ENCODE data around the gene TTLL10. TPM values are rescaled to one million over a fixed set of nuclear protein-coding genes. Genes with fewer than 3 reads are reported as not detected.

TTLL10 gene
- total and polyA plus RNA-seq, 2 of the 4 experiments (the other 2 are of a cell fraction), result not detected

GRCh38 chr1:1230656-1231399, 57.1 kb downstream of the TTLL10 start:
- Histone ChIP-seq H3K4me2 (ENCODE audit: low read depth, low read length) (peak overlapping the region; percentile 86), H4K5ac (ENCODE audit: low read depth, low read length) (peak overlapping the region; percentile 54), H3K27ac (ENCODE audit: insufficient read depth, low read length) (peak overlapping the region; percentile 81), H3K23ac (ENCODE audit: low read depth, low read length) (peak overlapping the region; percentile 89), H3K9ac (ENCODE audit: low read depth, low read length) (peak overlapping the region; percentile 91), H3K79me1 (ENCODE audit: low read depth in 1 of 2, low read length in 2 of 2) (peaks cover 12 to 76% of the 10 kb centered on the region in 2 experiments; a peak in 3 of 4 replicates), H3K36me3 (ENCODE audit: control insufficient read depth, insufficient read depth, low read length) (peaks cover 30% of the 10 kb centered on the region), H2AK5ac (ENCODE audit: low read depth, low read length) (peak overlapping the region; percentile 77), H3K4ac (ENCODE audit: low read depth, low read length) (peak overlapping the region; percentile 86), H4K8ac (ENCODE audit: low read depth in 2 of 2, low read length in 2 of 2) (peak overlapping the region; percentile 79 to 81; a peak in 3 of 4 replicates), H3K56ac (ENCODE audit: extremely low read depth, insufficient read depth, low read length) (peak overlapping the region; percentile 94), H3K27me3 (ENCODE audit: control insufficient read depth, insufficient read depth, low read length) (no peaks in the 10 kb centered on the region), H2BK120ac (ENCODE audit: low read depth, low read length) (peak overlapping the region; percentile 9), H2BK5ac (ENCODE audit: low read depth, low read length, poor library complexity, severe bottlenecking) (peak overlapping the region; percentile 75), H3K4me3 (ENCODE audit: insufficient read depth, low read depth, low read length) (peak overlapping the region; percentile 84), H3K4me1 (ENCODE audit: control insufficient read depth, insufficient read depth, low read length) (peaks cover 13% of the 10 kb centered on the region; the same call in 1 of the 2 replicates), H2BK20ac (ENCODE audit: low read depth, low read length) (no peak overlapping the region), H2AK9ac (replicated peaks; ENCODE audit: low read depth, low read length, poor library complexity) (peak overlapping the region; percentile 96), H3K18ac (ENCODE audit: low read depth, low read length) (peak overlapping the region; percentile 3; the same call in 1 of the 2 replicates), H3K9me1 (ENCODE audit: insufficient read depth, low read length) (peaks cover 7% of the 10 kb centered on the region), H2BK15ac (ENCODE audit: low read depth, low read length) (no peak overlapping the region; the same call in 2 of the 3 replicates), H4K91ac (ENCODE audit: insufficient read depth, low read depth, low read length) (peak overlapping the region; percentile 74), H4K20me1 (ENCODE audit: insufficient read depth, low read length) (peaks cover 37% of the 10 kb centered on the region), H3K14ac (replicated peaks; ENCODE audit: low read depth, low read length) (peak overlapping the region; percentile 94), H2AFZ (replicated peaks; ENCODE audit: low read length, poor library complexity) (peak overlapping the region; percentile 98), H3K9me3 (ENCODE audit: control insufficient read depth, insufficient read depth, low read length) (peaks cover 3% of the 10 kb centered on the region)
- ATAC-seq (ENCODE audit: low read depth) (peak; percentile 2; the same call in 1 of the 2 replicates), DNase-seq (peak; percentile 77)
- CTCF ChIA-PET, result interaction anchor here (0.7 to 2.3 kb wide), 3 partner anchors 34 to 110 kb away, joined by 3 to 11 read pairs (median 3); no protein-coding TSS in a partner anchor
- in situ Hi-C loops (cut with MboI; ENCODE audit: low sequenced_read_pairs), result no loop called here
- TF ChIP-seq RAD21 (IDR thresholded peaks at IDR 0.05; ENCODE audit: low read length), result peak; percentile 56
- TF ChIP-seq CTCF (conservative IDR thresholded peaks at IDR 0.05; ENCODE audit: low read depth, low read length), result peak; percentile 51
- TF ChIP-seq ELK1 (IDR thresholded peaks at IDR 0.05; ENCODE audit: borderline replicate concordance, low read depth, low read length), result no peak
- TF ChIP-seq SMC3 (IDR thresholded peaks at IDR 0.05; ENCODE audit: low read depth, low read length), result peak; percentile 63
- dilution Hi-C loops (cut with HindIII; ENCODE audit: low sequenced_read_pairs, unreplicated experiment), result no loop called here
- WGBS, 2 experiments (ENCODE audit: extremely low coverage in 2 of 2, insufficient read length in 1 of 2), result 4% methylated on average over 5 of the region's 24 CpGs; no CpG with 5 or more reads in 1 of the 2 experiments
- POLR2A ChIA-PET (ENCODE audit: unreplicated experiment), result no interaction called here
- TSS peak; percentile 81 for BruUV-seq (replicated peaks)
- intact Hi-C loops (cut with micrococcal nuclease), result loop anchor here (1.0 to 5.0 kb wide), 2 partner anchors 109 to 249 kb away; partner anchors contain the start of gene PERM1
